Muscle of back (tissue), 11 donors: Measurements from ENCODE around the gene TSPOAP1. TPM values are rescaled to one million over a fixed set of nuclear protein-coding genes. Genes with fewer than 3 reads are reported as not detected.

ENCODE experiments used
- DNase-seq, 3 donors: peaks; one replicate each; pipeline versions ENCODE4 v3.0.0 to v3.0.0-alpha.2; 2013
- polyA plus RNA-seq, 10 donors: library from polyadenylated mRNA; unstranded; fragments of 120-200 nt; gene quantifications; one replicate each; pipeline ENCODE4 v1.2.1, GENCODE V29; 2013; ENCODE audit not compliant: insufficient read length in 10 of 10

Gene TSPOAP1
- polyA plus RNA-seq, 10 donors: 3.3 to 6.8 (median 4.3) TPM

- DNase-seq: no peak
Observed at GRCh38 chr17:58262149-58262548, 66.4 kb downstream of the TSPOAP1 start.

- no peak for DNase-seq
Observed at GRCh38 chr17:58254803-58255202, 73.8 kb downstream of the TSPOAP1 start.

GRCh38 chr17:58253082-58253481 lies 75.5 kb downstream of the TSPOAP1 start:
- DNase-seq: no peak

GRCh38 chr17:58252141-58252540 lies 76.5 kb downstream of the TSPOAP1 start:
- no peak for DNase-seq

Other genes starting within 250 kb of the TSPOAP1 start
- 10 to 100 TPM; 33.2 to 48.9 (median 41.1) TPM for gene DYNLL2, start 245.4 kb downstream of the TSPOAP1 start, polyA plus RNA-seq
- under 1 TPM in 1 of 10 donors, not detected in 9; 0.09 TPM for gene OR4D1, start 180.4 kb downstream of the TSPOAP1 start, polyA plus RNA-seq
- gene OR4D2, start 161.8 kb downstream of the TSPOAP1 start, polyA plus RNA-seq: not detected
- gene EPX, start 136.1 kb downstream of the TSPOAP1 start, polyA plus RNA-seq: under 1 TPM; 0.15 to 0.75 (median 0.35) TPM
- gene MKS1, start 109.5 kb downstream of the TSPOAP1 start, polyA plus RNA-seq: 10 to 100 TPM; 11.5 to 26.1 (median 14.9) TPM
- under 1 TPM in 9 of 10 donors, not detected in 1; 0.07 to 0.29 (median 0.17) TPM for gene LPO, start 90.2 kb downstream of the TSPOAP1 start, polyA plus RNA-seq
- gene MPO, start 47.9 kb downstream of the TSPOAP1 start, polyA plus RNA-seq: 10 to 100 TPM in 3 of 10 donors, 1 to 10 TPM in 7; 4.1 to 17.8 (median 7.6) TPM
- gene SUPT4H1, start 23.4 kb upstream of the TSPOAP1 start, polyA plus RNA-seq: 10 to 100 TPM; 68.9 to 98.0 (median 82.9) TPM
- 1 to 10 TPM in 2 of 10 donors, under 1 TPM in 7, not detected in 1; 0.04 to 3.1 (median 0.11) TPM for gene RNF43, start 88.7 kb upstream of the TSPOAP1 start, polyA plus RNA-seq
- under 1 TPM; 0.05 to 0.25 (median 0.14) TPM for gene HSF5, start 159.6 kb upstream of the TSPOAP1 start, polyA plus RNA-seq
- gene MTMR4, start 185.8 kb upstream of the TSPOAP1 start, polyA plus RNA-seq: 10 to 100 TPM; 14.0 to 28.1 (median 22.4) TPM